Stimulated activated naive CD8-positive, alpha-beta T cell treated with anti-CD3 and anti-CD28 coated beads, Interleukin-15, Interleukin-2, amounts not matched to agents 100 ng/mL and 50 ng/mL, for 24 hours (primary cell): ENCODE data around the gene FOXD2.

ENCODE experiments used
- H3K27ac Mint-ChIP-seq: one replicate; pipeline ENCODE4 v1.8.0; 2021; ENCODE audit warnings: mild to moderate bottlenecking, mixed read lengths
- H3K27me3 Mint-ChIP-seq: one replicate; pipeline ENCODE4 v1.8.0; 2021; ENCODE audit warnings: mixed read lengths
- H3K36me3 Mint-ChIP-seq: one replicate; pipeline ENCODE4 v1.8.0; 2021; ENCODE audit warnings: low read depth, mixed read lengths
- H3K4me1 Mint-ChIP-seq: one replicate; pipeline ENCODE4 v1.8.0; 2021; ENCODE audit warnings: low read depth, mixed read lengths
- H3K4me3 Mint-ChIP-seq: one replicate; pipeline ENCODE4 v1.8.0; 2021; ENCODE audit warnings: mild to moderate bottlenecking, mixed read lengths
- H3K9me3 Mint-ChIP-seq: one replicate; pipeline ENCODE4 v1.8.0; 2021; ENCODE audit warnings: mixed read lengths

The FOXD2 gene

DNA sequence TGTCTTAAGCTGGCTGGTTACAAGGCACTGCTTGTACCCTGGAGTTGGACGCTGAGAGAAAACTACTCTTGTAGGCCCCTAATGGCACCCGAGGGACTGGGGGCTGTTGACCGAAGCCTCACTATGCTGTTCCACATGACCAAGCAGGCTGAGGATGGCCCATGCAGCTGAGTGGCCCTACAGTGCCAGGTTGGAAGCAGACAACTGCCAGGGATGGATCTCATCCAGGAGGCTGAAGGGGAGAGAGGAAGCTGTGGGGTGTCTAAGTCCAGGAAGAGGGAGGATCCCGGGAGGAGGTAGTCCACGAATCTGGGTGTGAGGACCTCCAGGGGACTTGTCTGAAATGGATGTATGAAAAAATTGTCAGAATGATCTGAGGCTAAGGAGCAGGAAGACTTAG lies 45.8 kb downstream of the FOXD2 start:
- H3K36me3 Mint-ChIP-seq: no peaks in the 10 kb centered on the region
- peaks cover 9% of the 10 kb centered on the region for H3K27me3 Mint-ChIP-seq
- no peak overlapping the region for H3K27ac Mint-ChIP-seq
- no peak overlapping the region for H3K4me3 Mint-ChIP-seq
- no peaks in the 10 kb centered on the region for H3K4me1 Mint-ChIP-seq
- no peaks in the 10 kb centered on the region for H3K9me3 Mint-ChIP-seq

DNA sequence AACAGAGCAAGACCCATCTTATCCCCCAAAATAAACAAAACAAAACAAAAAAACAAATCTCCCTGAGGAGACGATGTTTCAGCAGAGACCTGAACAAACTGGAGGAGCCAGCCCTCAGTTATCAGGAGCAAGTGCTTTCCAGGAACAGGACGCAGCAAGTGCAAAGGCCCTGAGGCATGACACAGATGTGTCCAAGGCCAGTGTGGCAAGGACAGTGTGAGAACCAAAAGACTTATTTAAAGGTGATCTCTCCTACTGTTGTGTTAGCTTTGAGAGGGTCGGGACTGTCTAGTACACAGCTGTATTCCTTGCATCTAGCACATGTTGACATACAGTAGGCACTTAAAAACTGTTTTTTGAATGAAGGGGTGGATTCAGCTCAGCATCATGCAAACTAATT lies 48.0 kb downstream of the FOXD2 start:
- no peaks in the 10 kb centered on the region for H3K9me3 Mint-ChIP-seq
- peaks cover 7% of the 10 kb centered on the region for H3K27me3 Mint-ChIP-seq
- H3K4me3 Mint-ChIP-seq: no peak overlapping the region
- no peak overlapping the region for H3K27ac Mint-ChIP-seq
- no peaks in the 10 kb centered on the region for H3K4me1 Mint-ChIP-seq
- no peaks in the 10 kb centered on the region for H3K36me3 Mint-ChIP-seq

GRCh38 chr1:47487332-47487731 lies 49.5 kb downstream of the FOXD2 start:
- Mint-ChIP-seq H3K4me1 (no peaks in the 10 kb centered on the region), H3K9me3 (no peaks in the 10 kb centered on the region), H3K4me3 (no peak overlapping the region), H3K27me3 (peaks cover 8% of the 10 kb centered on the region), H3K27ac (no peak overlapping the region), H3K36me3 (no peaks in the 10 kb centered on the region)

DNA sequence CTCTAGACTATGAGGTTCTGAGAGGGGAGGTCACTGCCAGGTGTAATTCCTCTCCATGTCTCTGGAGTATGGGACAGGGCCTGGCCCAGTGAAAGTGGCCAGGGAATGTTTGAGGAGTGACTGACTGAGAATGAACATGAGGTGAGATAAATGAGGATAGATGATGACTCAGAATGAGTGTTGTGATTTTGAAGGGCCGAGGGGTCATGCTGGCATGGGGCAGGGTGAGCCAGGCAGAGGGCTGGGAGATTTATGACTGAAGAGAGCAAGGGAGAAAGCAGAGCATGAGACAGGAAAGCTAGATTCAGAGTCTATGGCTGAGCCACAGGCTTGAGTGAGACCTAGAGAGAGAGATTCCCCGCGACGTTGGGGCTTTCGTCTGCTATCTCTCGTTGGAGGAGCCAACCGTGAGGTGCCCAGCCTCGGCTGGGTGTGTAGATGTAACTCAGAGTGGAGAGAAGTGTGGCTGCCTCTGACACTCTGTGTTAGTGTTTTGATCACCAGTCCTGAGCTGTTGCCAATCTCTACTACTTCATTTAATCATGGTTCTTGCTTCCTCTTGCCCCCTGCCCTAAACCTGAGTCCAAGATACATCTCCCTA lies 50.1 kb downstream of the FOXD2 start:
- H3K4me1 Mint-ChIP-seq: no peaks in the 10 kb centered on the region

More for the DNA sequence above, 50.1 kb downstream of the FOXD2 start:
- no peaks in the 10 kb centered on the region for H3K9me3 Mint-ChIP-seq
- H3K27me3 Mint-ChIP-seq: peaks cover 14% of the 10 kb centered on the region
- H3K27ac Mint-ChIP-seq: no peak overlapping the region
- no peaks in the 10 kb centered on the region for H3K36me3 Mint-ChIP-seq
- no peak overlapping the region for H3K4me3 Mint-ChIP-seq
